Kidney (tissue), 14 donors: ENCODE data around the gene ZNF564. TPM values are rescaled to one million over a fixed set of nuclear protein-coding genes. Genes with fewer than 3 reads are reported as not detected.

Experiments used
- DNase-seq, 5 donors: peaks; one replicate each; pipeline ENCODE4 v3.0.0-alpha.2; 2013 to 2020
- FAIRE-seq: peaks from 2 replicates; lab custom pipeline; 2012; peaks lifted over from hg19 to GRCh38; lab: Jason Lieb, UNC
- H3K27ac ChIP-seq, 2 donors: one replicate each; pipeline ENCODE4 v1.7.0; 2013; ENCODE audit warnings: low read depth in 2 of 2, low read length in 2 of 2, inconsistent platforms in 1 of 2
- H3K27me3 ChIP-seq: one replicate; pipeline ENCODE4 v1.7.1; 2013; ENCODE audit warnings: low read length, inconsistent platforms; ENCODE audit not compliant: control insufficient read depth, insufficient read depth
- H3K36me3 ChIP-seq, 3 donors: one replicate each; pipeline versions ENCODE4 v1.7.0 to v1.7.1; 2013; ENCODE audit warnings: low read length in 3 of 3, control low read depth in 1 of 3, inconsistent platforms in 1 of 3; ENCODE audit not compliant: insufficient read depth in 3 of 3, control insufficient read depth in 2 of 3
- H3K4me1 ChIP-seq, 3 donors: one replicate each; pipeline versions ENCODE4 v1.7.0 to v1.7.1; 2013; ENCODE audit warnings: low read length in 3 of 3, inconsistent platforms in 1 of 3, low read depth in 1 of 3; ENCODE audit not compliant: control insufficient read depth in 2 of 3, insufficient read depth in 2 of 3
- H3K4me3 ChIP-seq, 3 donors: one replicate each; pipeline versions ENCODE4 v1.7.0 to v1.8.1; 2013; ENCODE audit warnings: low read length in 3 of 3, control low read depth in 1 of 3, inconsistent platforms in 1 of 3
- H3K9ac ChIP-seq, 3 donors: one replicate each; pipeline versions ENCODE4 v1.7.0 to v1.7.1; 2013; ENCODE audit warnings: low read length in 3 of 3, control low read depth in 1 of 3, inconsistent platforms in 1 of 3
- H3K9me3 ChIP-seq, 3 donors: one replicate each; pipeline versions ENCODE4 v1.7.0 to v1.7.1; 2013; ENCODE audit warnings: low read length in 3 of 3, control low read depth in 1 of 3, inconsistent platforms in 1 of 3; ENCODE audit not compliant: control insufficient read depth in 2 of 3, insufficient read depth in 1 of 3
- CTCF ChIP-seq: IDR thresholded peaks from 3 replicates; pipeline ENCODE4 v1.5.1; 2012; ENCODE audit warnings: mild to moderate bottlenecking, moderate library complexity, borderline replicate concordance; ENCODE audit not compliant: insufficient read depth; ENCODE audit errors: extremely low read depth
- intact Hi-C: fragments of 100-400 bp; cut with DNase I; formaldehyde crosslinking; loops from one replicate; pipeline ENCODE4 v1.11.1; 2022
- polyA plus RNA-seq: library from polyadenylated mRNA; stranded (reverse); fragments of 350-450 nt; fragmentation: Illumina TruSeq; extraction: RNeasy Lipid Tissue Mini Kit (QIAGEN cat#74804); gene quantifications from one replicate; pipeline ENCODE4 v1.2.3, GENCODE V29; 2014; ENCODE audit warnings: low read depth, low replicate concordance; ENCODE audit not compliant: insufficient read depth
- total RNA-seq: library from RNA; stranded (reverse); fragmentation: NEBNext Ultra II Directional; extraction: Animal tissue kit (Norgen Biotek cat#: 25700); gene quantifications from one replicate; pipeline ENCODE4 v1.2.1, GENCODE V29; 2021
- donor health status: control.
- donor health status: control.
- donor health status: control.
- donor health status: control.
- donor health status: control.
- donor health status: DM: yes; HTN: yes; CAD: no.
- donor health status: Normal renal cell carcinoma (clear cell type).

The ZNF564 gene
- total and polyA plus RNA-seq, 2 donors from 2014 or later, result 10.2 to 22.6 TPM

- H3K4me3 ChIP-seq, result peak overlapping the region in 1 of 3 donors; percentile 21
- TF ChIP-seq CTCF, result peak; percentile 14
- DNase-seq, result peak; percentile 48 to 77 (median 65)
- no peaks in the 10 kb centered on the region for H3K27me3 ChIP-seq
- no peak for FAIRE-seq
- H3K9ac ChIP-seq, result no peak overlapping the region
- H3K36me3 ChIP-seq, result no peaks in the 10 kb centered on the region
- H3K4me1 ChIP-seq, result no peaks in the 10 kb centered on the region
- H3K9me3 ChIP-seq, result peaks cover 0 to 7% (median 0%) of the 10 kb centered on the region in 3 donors
- intact Hi-C loops, result no loop called here
- no peak overlapping the region for H3K27ac ChIP-seq
Measured at GRCh38 chr19:12513531-12514061, 37.7 kb downstream of the ZNF564 start.

GRCh38 chr19:12497032-12497431, 54.2 kb downstream of the ZNF564 start:
- Histone ChIP-seq H3K27me3 (no peaks in the 10 kb centered on the region), H3K9me3 (no peaks in the 10 kb centered on the region), H3K9ac (no peak overlapping the region), H3K4me3 (no peak overlapping the region), H3K27ac (no peak overlapping the region), H3K4me1 (peaks cover 0 to 4% (median 4%) of the 10 kb centered on the region in 3 donors), H3K36me3 (no peaks in the 10 kb centered on the region)
- DNase-seq, result no peak
- TF ChIP-seq CTCF, result no peak
- FAIRE-seq, result no peak
- intact Hi-C loops, result no loop called here

GRCh38 chr19:12496480-12496879, 54.8 kb downstream of the ZNF564 start:
- Histone ChIP-seq H3K4me3 (no peak overlapping the region), H3K27ac (no peak overlapping the region), H3K9me3 (no peaks in the 10 kb centered on the region), H3K27me3 (no peaks in the 10 kb centered on the region), H3K9ac (no peak overlapping the region), H3K4me1 (peaks cover 0 to 4% (median 4%) of the 10 kb centered on the region in 3 donors), H3K36me3 (no peaks in the 10 kb centered on the region)
- no peak for FAIRE-seq
- DNase-seq, result no peak
- intact Hi-C loops, result no loop called here
- no peak for TF ChIP-seq CTCF
